Natural killer cell (primary cell): ENCODE measurements around the gene PLAAT4. TPM values are rescaled to one million over a fixed set of nuclear protein-coding genes. Genes with fewer than 3 reads are reported as not detected.

ENCODE experiments used
- ATAC-seq, 3 donors: fragments of 150-1000 bp in 2 of 3; fragments of 200-7000 bp in 1 of 3; cut with Tn5 transposase; 1 replicate in 1 of 3; 2 replicates in 2 of 3; pipeline ENCODE4 v1.10.0; 2021; ENCODE audit warnings: mild to moderate bottlenecking in 2 of 3, moderate library complexity in 2 of 3
- DNase-seq, 2 donors: peaks; one replicate each; pipeline versions ENCODE4 v3.0.0 to v3.0.0-alpha.2; 2013 to 2021; ENCODE audit warnings: mixed read lengths in 1 of 2
- H3K27ac ChIP-seq: one replicate; pipeline ENCODE4 v1.5.1; 2013; ENCODE audit warnings: mild to moderate bottlenecking, low read length
- H3K27me3 ChIP-seq: one replicate; pipeline ENCODE4 v1.6.1; 2013; ENCODE audit warnings: low read length; ENCODE audit not compliant: control insufficient read depth, insufficient read depth
- H3K36me3 ChIP-seq: one replicate; pipeline ENCODE4 v1.6.1; 2013; ENCODE audit warnings: low read length; ENCODE audit not compliant: control insufficient read depth, insufficient read depth
- H3K4me1 ChIP-seq: one replicate; pipeline ENCODE4 v1.6.1; 2013; ENCODE audit warnings: low read length; ENCODE audit not compliant: control insufficient read depth, insufficient read depth
- H3K4me3 ChIP-seq: one replicate; pipeline ENCODE4 v1.5.1; 2013; ENCODE audit warnings: low read length
- H3K9me3 ChIP-seq: one replicate; pipeline ENCODE4 v1.6.1; 2013; ENCODE audit warnings: low read length; ENCODE audit not compliant: control insufficient read depth, insufficient read depth
- H3K27ac Mint-ChIP-seq, 2 donors: one replicate each; pipeline ENCODE4 v1.8.0; 2022; ENCODE audit warnings: mild to moderate bottlenecking in 2 of 2, mixed read lengths in 2 of 2, moderate library complexity in 1 of 2
- H3K27me3 Mint-ChIP-seq, 2 donors: one replicate each; pipeline ENCODE4 v1.8.0; 2022; ENCODE audit warnings: low read depth in 2 of 2, mixed read lengths in 2 of 2
- H3K36me3 Mint-ChIP-seq: one replicate; pipeline ENCODE4 v1.8.0; 2022; ENCODE audit warnings: mixed read lengths
- H3K4me1 Mint-ChIP-seq, 2 donors: one replicate each; pipeline ENCODE4 v1.8.0; 2022; ENCODE audit warnings: mixed read lengths in 2 of 2
- H3K4me3 Mint-ChIP-seq: one replicate; pipeline ENCODE4 v1.8.0; 2022; ENCODE audit warnings: mild to moderate bottlenecking, moderate library complexity, mixed read lengths
- H3K9me3 Mint-ChIP-seq, 2 donors: one replicate each; pipeline ENCODE4 v1.8.0; 2022; ENCODE audit warnings: mixed read lengths in 2 of 2
- WGBS: methylation state at CpG from one replicate; pipeline ENCODE4 v1.1.7; 2013; ENCODE audit warnings: missing lambda C conversion rate; ENCODE audit not compliant: insufficient coverage; 5-methylcytosine and 5-hydroxymethylcytosine counted together
- intact Hi-C: fragments of 100-400 bp; cut with micrococcal nuclease; formaldehyde crosslinking; loops from one replicate; pipeline ENCODE4 v1.14.2; 2022
- total RNA-seq, 4 donors: library from RNA; stranded (reverse); fragments of 120-200 nt in 1 of 4; gene quantifications; one replicate each; pipeline versions ENCODE4 v1.2.3 to v1.2.4, GENCODE V29; 2013 to 2022
- TF ChIP-seq, protein P1 (sequence below): fragments of 200-600 bp; IDR thresholded peaks from one replicate; pipeline ENCODE4 v1.8.0; 2022; ENCODE audit warnings: antibody characterized with exemption

The PLAAT4 gene
- total RNA-seq, 3 donors from 2014 or later (not counting 1 experiment from before 2014, with no cell fraction given) = 204 to 215 (median 210) TPM

DNA sequence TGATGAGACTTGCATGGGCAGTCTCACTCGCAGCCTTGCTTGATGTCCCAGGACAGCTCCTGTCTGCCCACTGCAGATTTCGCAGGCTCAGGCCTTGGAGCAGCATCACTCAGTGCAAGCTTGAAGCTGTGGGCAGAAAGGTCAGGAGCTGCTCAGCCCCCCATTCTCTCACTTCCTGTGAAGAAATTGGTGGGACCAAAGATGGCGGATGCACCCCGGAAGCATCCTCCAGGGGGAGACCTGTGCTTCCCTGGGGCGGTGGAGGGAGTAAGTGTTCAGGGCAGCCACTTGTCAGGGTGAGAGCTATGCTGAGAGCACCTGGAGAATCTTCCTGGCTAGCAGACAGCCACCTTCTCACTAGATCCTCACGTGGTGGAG is 15.3 kb downstream of the PLAAT4 start:
- peaks cover 5% of the 10 kb centered on the region for H3K36me3 ChIP-seq
- H3K9me3 Mint-ChIP-seq = no peaks in the 10 kb centered on the region

DNA sequence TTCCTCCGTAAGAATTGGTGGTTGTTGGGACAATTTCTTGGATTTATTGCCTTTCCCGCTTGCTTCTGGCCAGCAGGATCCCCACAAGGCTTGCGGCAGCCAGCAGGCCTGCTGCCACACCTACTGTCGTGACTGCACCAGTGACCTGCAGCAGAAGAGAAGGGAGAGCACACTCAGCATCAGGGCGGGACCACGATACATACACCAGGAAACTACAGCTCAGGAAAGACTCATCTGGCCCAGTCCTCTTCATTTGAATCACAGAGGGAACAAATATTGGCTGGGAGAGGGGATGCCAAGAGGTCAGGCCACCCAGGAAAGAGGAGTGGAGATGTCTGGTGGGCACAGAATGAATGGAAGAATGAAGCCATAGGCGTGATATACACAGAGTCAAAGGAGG is 16.3 kb downstream of the PLAAT4 start:
- TF ChIP-seq, protein P1, sequence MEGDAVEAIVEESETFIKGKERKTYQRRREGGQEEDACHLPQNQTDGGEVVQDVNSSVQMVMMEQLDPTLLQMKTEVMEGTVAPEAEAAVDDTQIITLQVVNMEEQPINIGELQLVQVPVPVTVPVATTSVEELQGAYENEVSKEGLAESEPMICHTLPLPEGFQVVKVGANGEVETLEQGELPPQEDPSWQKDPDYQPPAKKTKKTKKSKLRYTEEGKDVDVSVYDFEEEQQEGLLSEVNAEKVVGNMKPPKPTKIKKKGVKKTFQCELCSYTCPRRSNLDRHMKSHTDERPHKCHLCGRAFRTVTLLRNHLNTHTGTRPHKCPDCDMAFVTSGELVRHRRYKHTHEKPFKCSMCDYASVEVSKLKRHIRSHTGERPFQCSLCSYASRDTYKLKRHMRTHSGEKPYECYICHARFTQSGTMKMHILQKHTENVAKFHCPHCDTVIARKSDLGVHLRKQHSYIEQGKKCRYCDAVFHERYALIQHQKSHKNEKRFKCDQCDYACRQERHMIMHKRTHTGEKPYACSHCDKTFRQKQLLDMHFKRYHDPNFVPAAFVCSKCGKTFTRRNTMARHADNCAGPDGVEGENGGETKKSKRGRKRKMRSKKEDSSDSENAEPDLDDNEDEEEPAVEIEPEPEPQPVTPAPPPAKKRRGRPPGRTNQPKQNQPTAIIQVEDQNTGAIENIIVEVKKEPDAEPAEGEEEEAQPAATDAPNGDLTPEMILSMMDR = no peak
- WGBS = 64% methylated on average over 7 of the region's 7 CpGs
- intact Hi-C loops = loop anchor here (1.0 to 5.0 kb wide), 3 partner anchors 17 to 59 kb away; partner anchors contain the start of genes PLAAT3 and PLAAT4
- Mint-ChIP-seq H3K27me3 (no peaks in the 10 kb centered on the region), H3K27ac (peak overlapping the region; percentile 97 to 98), H3K9me3 (no peaks in the 10 kb centered on the region), H3K4me1 (peaks cover 64 to 66% of the 10 kb centered on the region in 2 donors), H3K4me3 (peak overlapping the region; percentile 85), H3K36me3 (no peaks in the 10 kb centered on the region)
- Histone ChIP-seq H3K36me3 (no peaks in the 10 kb centered on the region), H3K27ac (peak overlapping the region; percentile 93), H3K4me1 (peaks cover 48% of the 10 kb centered on the region), H3K27me3 (no peaks in the 10 kb centered on the region), H3K4me3 (no peak overlapping the region), H3K9me3 (no peaks in the 10 kb centered on the region)
- peak in 1 of 2 donors; percentile 27 for DNase-seq
- no peak for ATAC-seq

More for the DNA sequence above, 15.3 kb downstream of the PLAAT4 start:
- TF ChIP-seq, protein P1 = no peak
- intact Hi-C loops = loop anchor here (5.0 kb wide), 1 partner anchor 60 kb away; the partner anchor contains the start of gene PLAAT3
- ATAC-seq (peak; percentile 13 to 25 (median 17)), DNase-seq (peak; percentile 37 to 73)
- Mint-ChIP-seq H3K27ac (peak overlapping the region; percentile 97 to 98), H3K4me3 (peak overlapping the region; percentile 85), H3K4me1 (peaks cover 68 to 69% of the 10 kb centered on the region in 2 donors), H3K27me3 (no peaks in the 10 kb centered on the region), H3K36me3 (peaks cover 3% of the 10 kb centered on the region)
- Histone ChIP-seq H3K27me3 (no peaks in the 10 kb centered on the region), H3K27ac (peak overlapping the region; percentile 93), H3K9me3 (no peaks in the 10 kb centered on the region), H3K4me3 (peak overlapping the region; percentile 47), H3K4me1 (peaks cover 48% of the 10 kb centered on the region)
- 59% methylated on average over 5 of the region's 6 CpGs for WGBS

DNA sequence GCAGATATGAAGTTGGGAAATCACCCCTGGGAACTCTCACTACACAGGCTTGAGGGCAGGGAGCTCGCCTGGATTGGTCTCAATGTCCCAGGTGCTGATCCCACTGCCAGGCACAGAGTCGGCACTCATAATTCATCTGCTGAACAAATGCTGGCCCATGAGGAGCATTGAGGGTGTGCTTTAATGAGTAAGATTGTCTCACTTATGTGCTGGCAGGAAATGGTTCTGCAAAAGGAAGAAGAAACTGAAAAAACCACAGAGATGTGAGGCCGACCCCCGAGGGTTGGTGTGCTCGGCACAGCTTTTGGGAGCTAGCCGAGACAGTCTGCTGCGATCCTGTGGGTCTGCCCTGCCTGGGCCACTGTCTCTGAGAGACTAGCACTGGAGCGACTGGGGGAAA is 17.2 kb downstream of the PLAAT4 start:
- peaks cover 58 to 60% of the 10 kb centered on the region in 2 donors for H3K4me1 Mint-ChIP-seq
- no peaks in the 10 kb centered on the region for H3K27me3 Mint-ChIP-seq
- DNase-seq = peak; percentile 71 to 80
- peaks cover 48% of the 10 kb centered on the region for H3K4me1 ChIP-seq
- H3K4me3 Mint-ChIP-seq = peak overlapping the region; percentile 85
- H3K36me3 ChIP-seq = no peaks in the 10 kb centered on the region
- H3K9me3 Mint-ChIP-seq = no peaks in the 10 kb centered on the region
- TF ChIP-seq, protein P1 = no peak
- H3K9me3 ChIP-seq = no peaks in the 10 kb centered on the region
- peak overlapping the region; percentile 93 for H3K27ac ChIP-seq
- ATAC-seq = peak; percentile 77 to 86 (median 86)
- peak overlapping the region; percentile 97 to 98 for H3K27ac Mint-ChIP-seq
- no peak overlapping the region for H3K4me3 ChIP-seq
- 0% methylated on average over 8 of the region's 8 CpGs for WGBS
- H3K27me3 ChIP-seq = no peaks in the 10 kb centered on the region
- intact Hi-C loops = loop anchor here (1.0 to 5.0 kb wide), 5 partner anchors 14 to 59 kb away; partner anchors contain the start of genes PLAAT3 and PLAAT4
- no peaks in the 10 kb centered on the region for H3K36me3 Mint-ChIP-seq

DNA sequence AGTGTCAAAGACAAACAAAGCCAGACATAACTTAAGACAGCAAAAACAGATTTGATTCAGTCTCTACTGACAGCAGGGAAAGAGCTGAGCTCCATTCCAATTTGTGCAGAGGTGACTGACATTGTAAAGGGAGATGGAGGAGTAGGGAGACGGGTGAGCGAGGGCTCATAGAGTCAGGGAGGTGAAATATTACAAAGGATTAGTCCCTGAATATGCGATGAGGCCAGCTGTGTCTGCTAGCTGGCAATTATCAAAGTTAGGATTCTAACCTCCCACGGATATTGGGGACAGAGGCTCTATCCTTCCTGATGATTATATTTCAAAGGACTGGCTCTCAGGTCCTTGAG is 18.2 kb downstream of the PLAAT4 start:
- no peak overlapping the region for H3K4me3 Mint-ChIP-seq
- H3K36me3 Mint-ChIP-seq = no peaks in the 10 kb centered on the region
- H3K9me3 Mint-ChIP-seq = no peaks in the 10 kb centered on the region
- Histone ChIP-seq H3K36me3 (no peaks in the 10 kb centered on the region), H3K4me1 (peaks cover 48% of the 10 kb centered on the region), H3K4me3 (no peak overlapping the region), H3K9me3 (no peaks in the 10 kb centered on the region), H3K27ac (peak overlapping the region; percentile 93), H3K27me3 (no peaks in the 10 kb centered on the region)
- whole genome bisulfite sequencing = 96% methylated on average over 4 of the region's 4 CpGs
- H3K27me3 Mint-ChIP-seq = no peaks in the 10 kb centered on the region
- TF ChIP-seq, protein P1 = no peak
- no peak for DNase-seq
- intact Hi-C loops = loop anchor here (1.0 to 5.0 kb wide), 3 partner anchors 12 to 57 kb away; partner anchors contain the start of gene PLAAT3
- peaks cover 56 to 59% of the 10 kb centered on the region in 2 donors for H3K4me1 Mint-ChIP-seq
- H3K27ac Mint-ChIP-seq = peak overlapping the region; percentile 97 to 98
- ATAC-seq = no peak
